H1 (cell line): ENCODE data around the gene ICA1. TPM values are rescaled to one million over a fixed set of nuclear protein-coding genes. Genes with fewer than 3 reads are reported as not detected.

Experiments
- CTCF ChIA-PET: fragments of 300-600 bp; sonication (Branson Sonifier 250); formaldehyde crosslinking; loops from one replicate; lab custom pipeline; 2021; ENCODE audit not compliant: partially characterized antibody; lab: Charles Lee
- POLR2A ChIA-PET: fragments of 300-600 bp; sonication (Branson Sonifier 250); formaldehyde crosslinking; loops from one replicate; lab custom pipeline; 2021; ENCODE audit warnings: inconsistent platforms; ENCODE audit not compliant: partially characterized antibody; lab: Charles Lee
- DNase-seq, 2 experiments: peaks; one replicate each; pipeline versions ENCODE4 v3.0.0 to v3.0.0-alpha.2; 2010 to 2022; ENCODE audit warnings: low spot score in 2 of 2, low read depth in 1 of 2, mixed read lengths in 1 of 2
- FAIRE-seq: peaks from 2 replicates; lab custom pipeline; 2011; peaks lifted over from hg19 to GRCh38; lab: Jason Lieb, UNC
- H2AFZ ChIP-seq: 2 replicates; pipeline ENCODE4 v1.8.1; 2012; ENCODE audit warnings: low read length, inconsistent platforms
- H2AK5ac ChIP-seq: 2 replicates; pipeline ENCODE4 v1.6.1; 2013; ENCODE audit warnings: low read depth, low read length
- H2BK120ac ChIP-seq: replicated peaks from 2 replicates; pipeline ENCODE3; 2013; ENCODE audit warnings: low read depth, low read length, inconsistent platforms
- H2BK12ac ChIP-seq: 2 replicates; pipeline ENCODE4 v1.6.1; 2013; ENCODE audit warnings: low read depth, low read length
- H2BK15ac ChIP-seq: 2 replicates; pipeline ENCODE4 v1.6.1; 2013; ENCODE audit warnings: low read length
- H2BK20ac ChIP-seq: 2 replicates; pipeline ENCODE4 v1.6.1; 2013; ENCODE audit warnings: low read length
- H2BK5ac ChIP-seq: 2 replicates; pipeline ENCODE4 v1.6.1; 2013; ENCODE audit warnings: low read depth, low read length
- H3K14ac ChIP-seq: 2 replicates; pipeline ENCODE4 v1.6.1; 2013; ENCODE audit warnings: inconsistent platforms; ENCODE audit not compliant: insufficient read length
- H3K18ac ChIP-seq: 2 replicates; pipeline ENCODE4 v1.6.1; 2013; ENCODE audit warnings: low read length; ENCODE audit errors: extremely low read depth
- H3K23ac ChIP-seq: 2 replicates; pipeline ENCODE4 v1.6.1; 2013; ENCODE audit warnings: inconsistent platforms; ENCODE audit not compliant: insufficient read length
- H3K23me2 ChIP-seq: 2 replicates; pipeline ENCODE4 v1.6.1; 2013; ENCODE audit warnings: low read depth, low read length
- H3K27ac ChIP-seq: 2 replicates; pipeline ENCODE4 v1.6.1; 2011; ENCODE audit warnings: low read depth, low read length, inconsistent platforms
- H3K27me3 ChIP-seq, 4 experiments: replicated peaks in 1 of 4; 1 replicate in 1 of 4; 2 replicates in 3 of 4; pipeline versions ENCODE4 v1.6.1 to v1.8.1; 2011 to 2013; ENCODE audit warnings: low read length in 3 of 4, mild to moderate bottlenecking in 3 of 4, inconsistent platforms in 2 of 4, mixed read lengths in 2 of 4, moderate library complexity in 1 of 4; ENCODE audit not compliant: control insufficient read depth in 3 of 4, insufficient read depth in 3 of 4; ENCODE audit errors: extremely low read depth in 1 of 4
- H3K36me3 ChIP-seq, 4 experiments: 2 replicates each; pipeline versions ENCODE4 v1.6.1 to v1.8.1; 2011 to 2013; ENCODE audit warnings: mild to moderate bottlenecking in 4 of 4, low read length in 3 of 4, moderate library complexity in 2 of 4, control low read depth in 1 of 4, inconsistent platforms in 1 of 4; ENCODE audit not compliant: insufficient read depth in 4 of 4, control insufficient read depth in 2 of 4
- H3K4ac ChIP-seq: replicated peaks from 2 replicates; pipeline ENCODE3; 2013; ENCODE audit warnings: low read length, low read depth, mixed read lengths, inconsistent platforms; ENCODE audit not compliant: insufficient read length
- H3K4me1 ChIP-seq, 4 experiments: replicated peaks in 1 of 4; 1 replicate in 1 of 4; 2 replicates in 3 of 4; pipeline versions ENCODE4 v1.6.1 to v1.8.1; 2011 to 2013; ENCODE audit warnings: low read length in 3 of 4, inconsistent platforms in 2 of 4, mixed read lengths in 1 of 4; ENCODE audit not compliant: insufficient read depth in 4 of 4, control insufficient read depth in 3 of 4
- H3K4me2 ChIP-seq, 2 experiments: 2 replicates each; pipeline versions ENCODE4 v1.6.1 to v1.8.1; 2011 to 2013; ENCODE audit warnings: low read depth in 2 of 2, low read length in 2 of 2, control low read depth in 1 of 2, inconsistent platforms in 1 of 2, mild to moderate bottlenecking in 1 of 2; ENCODE audit not compliant: insufficient read depth in 1 of 2
- H3K4me3 ChIP-seq, 4 experiments: fragments of 200-600, 300-600 bp in 1 of 4; sonication (generic), shearing (Covaris generic), sonication (Bioruptor Twin) in 1 of 4; 2 replicates each; pipeline versions ENCODE4 v1.5.1 to v1.8.1; 2011 to 2016; ENCODE audit warnings: low read length in 4 of 4, low read depth in 3 of 4, control low read depth in 2 of 4, inconsistent platforms in 2 of 4, mild to moderate bottlenecking in 2 of 4, mixed read lengths in 1 of 4, moderate library complexity in 1 of 4; ENCODE audit not compliant: insufficient read depth in 2 of 4; ENCODE audit errors: extremely low read depth in 1 of 4
- H3K56ac ChIP-seq: replicated peaks from 2 replicates; pipeline ENCODE3; 2013; ENCODE audit warnings: low read depth, mild to moderate bottlenecking, mixed read lengths, low read length, inconsistent platforms; ENCODE audit not compliant: insufficient read length
- H3K79me1 ChIP-seq: 2 replicates; pipeline ENCODE4 v1.6.1; 2013; ENCODE audit warnings: low read depth, low read length, control low read depth
- H3K79me2 ChIP-seq, 2 experiments: 2 replicates each; pipeline versions ENCODE4 v1.6.1 to v1.8.1; 2012 to 2013; ENCODE audit warnings: low read length in 2 of 2, mild to moderate bottlenecking in 2 of 2, inconsistent platforms in 1 of 2; ENCODE audit not compliant: insufficient read depth in 2 of 2, control insufficient read depth in 1 of 2
- H3K9ac ChIP-seq, 4 experiments: replicated peaks in 1 of 4; 1 replicate in 1 of 4; 2 replicates in 3 of 4; pipeline versions ENCODE4 v1.6.1 to v1.8.1; 2011 to 2013; ENCODE audit warnings: low read depth in 3 of 4, low read length in 3 of 4, control low read depth in 2 of 4, mild to moderate bottlenecking in 2 of 4, moderate library complexity in 2 of 4, inconsistent platforms in 1 of 4; ENCODE audit errors: extremely low read depth in 1 of 4
- H3K9me3 ChIP-seq, 2 experiments: 2 replicates each; pipeline versions ENCODE4 v1.6.1 to v1.8.1; 2012 to 2013; ENCODE audit warnings: mild to moderate bottlenecking in 2 of 2, moderate library complexity in 2 of 2, control low read depth in 1 of 2, inconsistent platforms in 1 of 2, low read depth in 1 of 2, low read length in 1 of 2, mixed read lengths in 1 of 2; ENCODE audit not compliant: insufficient read depth in 2 of 2
- H4K20me1 ChIP-seq, 2 experiments: replicated peaks in 1 of 2; 2 replicates each; pipeline versions ENCODE3 to v1.8.1; 2011 to 2013; ENCODE audit warnings: inconsistent platforms in 2 of 2, low read length in 2 of 2, mild to moderate bottlenecking in 1 of 2; ENCODE audit not compliant: insufficient read depth in 2 of 2, control insufficient read depth in 1 of 2
- H4K5ac ChIP-seq: 2 replicates; pipeline ENCODE4 v1.6.1; 2013; ENCODE audit warnings: low read length, low read depth, mixed read lengths, inconsistent platforms; ENCODE audit not compliant: insufficient read length
- H4K8ac ChIP-seq: 2 replicates; pipeline ENCODE4 v1.8.0; 2013; ENCODE audit warnings: mild to moderate bottlenecking, moderate library complexity, low read length, inconsistent platforms; ENCODE audit not compliant: insufficient read depth; ENCODE audit errors: extremely low read depth
- H4K91ac ChIP-seq: replicated peaks from 2 replicates; pipeline ENCODE3; 2013; ENCODE audit warnings: low read length, mixed read lengths, inconsistent platforms; ENCODE audit not compliant: insufficient read length
- CBX5 ChIP-seq: fragments of 300-800, 300-1000 bp; sonication (generic); IDR thresholded peaks from 2 replicates; pipeline ENCODE4 v1.7.1; 2016; ENCODE audit warnings: antibody characterized with exemption, low read length, low read depth
- CHD1 ChIP-seq: IDR thresholded peaks from 2 replicates; pipeline ENCODE4 v1.6.1; 2012; ENCODE audit warnings: low read depth, low read length, improper control_type of control experiment
- CTCF ChIP-seq, 3 experiments: IDR thresholded peaks; 1 replicate in 2 of 3; 2 replicates in 1 of 3; pipeline versions ENCODE4 v1.5.1 to v1.6.1; 2011; ENCODE audit warnings: low read length in 3 of 3, mild to moderate bottlenecking in 3 of 3, inconsistent platforms in 2 of 3, low read depth in 1 of 3, moderate library complexity in 1 of 3; ENCODE audit not compliant: insufficient read depth in 1 of 3; ENCODE audit errors: control extremely low read depth in 1 of 3
- E2F6 ChIP-seq: IDR thresholded peaks from 2 replicates; pipeline ENCODE4 v1.6.1; 2012; ENCODE audit warnings: inconsistent platforms
- KDM4A ChIP-seq: IDR thresholded peaks from one replicate; pipeline ENCODE4 v1.7.1; 2012; ENCODE audit warnings: low read depth, mild to moderate bottlenecking, moderate library complexity, low read length, inconsistent platforms; ENCODE audit not compliant: severe bottlenecking
- MAFK ChIP-seq: IDR thresholded peaks from 2 replicates; pipeline ENCODE4 v1.6.1; 2012; ENCODE audit warnings: low read depth, mild to moderate bottlenecking, improper control_type of control experiment, low read length
- POU5F1 ChIP-seq: IDR thresholded peaks from 2 replicates; pipeline ENCODE4 v1.6.1; 2011; ENCODE audit warnings: low read depth, mild to moderate bottlenecking, low read length, moderate library complexity
- RNF2 ChIP-seq: fragments of 200-900, 300-1000 bp; sonication (generic); IDR thresholded peaks from 2 replicates; pipeline ENCODE4 v1.7.1; 2016; ENCODE audit warnings: borderline replicate concordance, low read depth, mild to moderate bottlenecking, antibody characterized with exemption, low read length; ENCODE audit not compliant: poor library complexity, severe bottlenecking; ENCODE audit errors: missing control alignments
- SIRT6 ChIP-seq: IDR thresholded peaks from one replicate; pipeline ENCODE4 v1.7.1; 2012; ENCODE audit warnings: low read length, inconsistent platforms
- WGBS, 2 experiments: shearing (Covaris generic) in 1 of 2; methylation state at CpG; one replicate each; pipeline versions ENCODE4 v1.1.6 to v1.1.7; 2013 to 2015; ENCODE audit warnings: low lambda C conversion rate in 2 of 2, mixed read lengths in 2 of 2, inconsistent platforms in 1 of 2, low coverage in 1 of 2, missing lambda C conversion rate in 1 of 2; ENCODE audit not compliant: insufficient replicate concordance in 2 of 2, insufficient coverage in 1 of 2, insufficient read length in 1 of 2; ENCODE audit errors: extremely low coverage in 1 of 2, missing lambda C conversion rate in 1 of 2; 5-methylcytosine and 5-hydroxymethylcytosine counted together
- polyA plus RNA-seq, 7 experiments: library from polyadenylated mRNA; depleted of rRNA in 3 of 7; stranded (reverse) in 5 of 7; unstranded in 2 of 7; fragments of >200 nt in 5 of 7; fragments of 200-250 nt in 2 of 7; gene quantifications; 1 replicate in 5 of 7; 2 replicates in 1 of 7; 4 replicates in 1 of 7; pipeline versions ENCODE4 v1.2.1 to v1.2.3, GENCODE V29; 2011 to 2013; ENCODE audit warnings: missing spikeins in 2 of 7, mixed read lengths in 2 of 7
- total RNA-seq: library from RNA; stranded (reverse); fragmentation: NEBNext Ultra II Directional; extraction: Animal tissue kit (Norgen Biotek cat#: 25700); gene quantifications from 2 replicates; pipeline ENCODE4 v1.2.1, GENCODE V29; 2021
- TF ChIP-seq, protein P1 (sequence below): IDR thresholded peaks from 2 replicates; pipeline ENCODE4 v1.6.1; 2011; ENCODE audit warnings: low read length, improper control_type of control experiment

Gene ICA1
- total and polyA plus RNA-seq, 2 of the 8 experiments (the other 6 are each of a cell fraction or from before 2014, with no cell fraction given), result 14.9 to 37.1 TPM

- Histone ChIP-seq H4K8ac (no peak overlapping the region), H2BK15ac (no peak overlapping the region), H4K20me1 (peaks cover 0 to 2% of the 10 kb centered on the region in 2 experiments), H3K27ac (no peak overlapping the region), H3K4me1 (no peaks in the 10 kb centered on the region), H2AK5ac (no peak overlapping the region), H3K18ac (no peak overlapping the region), H3K14ac (no peak overlapping the region), H2BK12ac (no peak overlapping the region), H3K23me2 (peaks cover 6% of the 10 kb centered on the region; the same call in 1 of the 2 replicates), H4K91ac (no peak overlapping the region), H3K4me2 (no peak overlapping the region), H4K5ac (no peak overlapping the region), H3K9me3 (no peaks in the 10 kb centered on the region; a peak in 1 of 4 replicates), H3K4me3 (no peak overlapping the region), H3K56ac (no peak overlapping the region), H3K27me3 (no peaks in the 10 kb centered on the region), H3K9ac (no peak overlapping the region), H2BK20ac (no peak overlapping the region), H2BK5ac (no peak overlapping the region), H3K4ac (no peak overlapping the region), H3K79me2 (no peaks in the 10 kb centered on the region), H2BK120ac (no peak overlapping the region), H3K79me1 (no peaks in the 10 kb centered on the region), H2AFZ (no peak overlapping the region), H3K23ac (no peak overlapping the region), H3K36me3 (no peaks in the 10 kb centered on the region; a peak in 1 of 8 replicates)
- ChIA-PET POLR2A (no interaction called here), CTCF (no interaction called here)
- FAIRE-seq, result no peak
- WGBS, 2 experiments, result 92% methylated on average over 4 of the region's 4 CpGs; no CpG with 5 or more reads in 1 of the 2 experiments
- no peak for DNase-seq
- TF ChIP-seq CTCF (IDR thresholded peaks at IDR 0.05; ENCODE audit: control extremely low read depth in 1 of 3, insufficient read depth in 1 of 3, low read depth in 1 of 3, low read length in 3 of 3), result no peak
- TF ChIP-seq SIRT6, result no peak
- TF ChIP-seq POU5F1, result no peak
- TF ChIP-seq RNF2, result no peak
- no peak for TF ChIP-seq MAFK
- no peak for TF ChIP-seq KDM4A
- TF ChIP-seq, protein P1, sequence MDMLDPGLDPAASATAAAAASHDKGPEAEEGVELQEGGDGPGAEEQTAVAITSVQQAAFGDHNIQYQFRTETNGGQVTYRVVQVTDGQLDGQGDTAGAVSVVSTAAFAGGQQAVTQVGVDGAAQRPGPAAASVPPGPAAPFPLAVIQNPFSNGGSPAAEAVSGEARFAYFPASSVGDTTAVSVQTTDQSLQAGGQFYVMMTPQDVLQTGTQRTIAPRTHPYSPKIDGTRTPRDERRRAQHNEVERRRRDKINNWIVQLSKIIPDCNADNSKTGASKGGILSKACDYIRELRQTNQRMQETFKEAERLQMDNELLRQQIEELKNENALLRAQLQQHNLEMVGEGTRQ, result no peak
- TF ChIP-seq CBX5, result no peak
- no peak for TF ChIP-seq E2F6
- no peak for TF ChIP-seq CHD1
These were observed 106.1 kb downstream of the ICA1 start for GRCh38 chr7:8155836-8156235.
